Measurements from ENCODE around the gene YY1.

DNA sequence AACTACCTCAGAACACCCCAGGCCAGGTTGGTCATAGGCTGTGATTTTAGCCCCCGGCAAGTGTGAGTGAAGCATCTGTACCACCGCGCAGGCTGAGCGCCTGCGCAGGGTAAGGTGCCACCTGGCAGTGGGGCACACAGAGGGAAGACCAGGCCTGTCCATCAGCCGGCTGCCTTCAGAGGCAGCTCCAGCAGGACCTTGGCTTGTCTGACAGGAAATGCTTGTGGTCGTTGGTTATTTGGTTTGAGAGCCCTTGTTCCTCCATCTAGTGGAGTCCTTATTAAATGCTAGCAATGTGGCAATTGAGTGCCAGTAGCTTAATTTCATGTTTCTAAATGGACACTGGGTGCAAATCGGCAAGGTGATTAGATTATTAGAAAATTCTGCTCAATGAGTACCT is 39.8 kb downstream of the YY1 start:
- TF ChIP-seq, protein P1, sequence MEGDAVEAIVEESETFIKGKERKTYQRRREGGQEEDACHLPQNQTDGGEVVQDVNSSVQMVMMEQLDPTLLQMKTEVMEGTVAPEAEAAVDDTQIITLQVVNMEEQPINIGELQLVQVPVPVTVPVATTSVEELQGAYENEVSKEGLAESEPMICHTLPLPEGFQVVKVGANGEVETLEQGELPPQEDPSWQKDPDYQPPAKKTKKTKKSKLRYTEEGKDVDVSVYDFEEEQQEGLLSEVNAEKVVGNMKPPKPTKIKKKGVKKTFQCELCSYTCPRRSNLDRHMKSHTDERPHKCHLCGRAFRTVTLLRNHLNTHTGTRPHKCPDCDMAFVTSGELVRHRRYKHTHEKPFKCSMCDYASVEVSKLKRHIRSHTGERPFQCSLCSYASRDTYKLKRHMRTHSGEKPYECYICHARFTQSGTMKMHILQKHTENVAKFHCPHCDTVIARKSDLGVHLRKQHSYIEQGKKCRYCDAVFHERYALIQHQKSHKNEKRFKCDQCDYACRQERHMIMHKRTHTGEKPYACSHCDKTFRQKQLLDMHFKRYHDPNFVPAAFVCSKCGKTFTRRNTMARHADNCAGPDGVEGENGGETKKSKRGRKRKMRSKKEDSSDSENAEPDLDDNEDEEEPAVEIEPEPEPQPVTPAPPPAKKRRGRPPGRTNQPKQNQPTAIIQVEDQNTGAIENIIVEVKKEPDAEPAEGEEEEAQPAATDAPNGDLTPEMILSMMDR (IDR thresholded peaks at IDR 0.05; ENCODE audit: insufficient read depth, low read depth, low read length): peak; percentile 31
- TF ChIP-seq EZH2 (IDR thresholded peaks at IDR 0.05; ENCODE audit: insufficient read depth, low read length): no peak

Data from astrocyte (in vitro differentiated cells and primary cell).